NB4 (cell line): ENCODE measurements around the gene ARHGEF16.

Experiments
- CTCF ChIP-seq: IDR thresholded peaks from one replicate; pipeline ENCODE4 v1.5.1; 2012; ENCODE audit warnings: low read depth, low read length
- MAX ChIP-seq: IDR thresholded peaks from 2 replicates; pipeline ENCODE4 v1.6.1; 2011; ENCODE audit warnings: low read depth, low read length
- POLR2A ChIP-seq: IDR thresholded peaks from 2 replicates; pipeline ENCODE4 v1.6.1; 2011; ENCODE audit warnings: mild to moderate bottlenecking; ENCODE audit not compliant: insufficient read length; ENCODE audit errors: extremely low read depth

- TF ChIP-seq CTCF (no peak), POLR2A (no peak), MAX (no peak)
These were observed 8.5 kb downstream of the ARHGEF16 start for GRCh38 chr1:3463013-3463385.
